Stimulated activated CD4-positive, alpha-beta T cell treated with anti-CD3 and anti-CD28 coated beads, TNF-alpha, amount 100 ng/mL, for 24 hours (primary cell): ENCODE results near the gene CFAP61.

Source experiments
- DNase-seq, 3 experiments: peaks; one replicate each; pipeline ENCODE4 v3.0.0-alpha.2; 2020; ENCODE audit warnings: low read depth in 3 of 3

The CFAP61 gene

GRCh38 chr20:20275636-20276035 lies 223.3 kb downstream of the CFAP61 start:
- no peak for DNase-seq

- no peak for DNase-seq
Observed at GRCh38 chr20:20276811-20277530, 224.6 kb downstream of the CFAP61 start.

GRCh38 chr20:20277894-20278335 lies 225.6 kb downstream of the CFAP61 start:
- DNase-seq: no peak

- DNase-seq: no peak
Observed at GRCh38 chr20:20286061-20286460, 233.7 kb downstream of the CFAP61 start.

GRCh38 chr20:20289331-20289730 lies 237.0 kb downstream of the CFAP61 start:
- DNase-seq: no peak

- DNase-seq: no peak
Observed at GRCh38 chr20:20292472-20292871, 240.1 kb downstream of the CFAP61 start.

GRCh38 chr20:20293141-20293540 lies 240.8 kb downstream of the CFAP61 start:
- no peak for DNase-seq

- DNase-seq: no peak
Observed at GRCh38 chr20:20293691-20294385, 241.5 kb downstream of the CFAP61 start.

GRCh38 chr20:20295621-20296498 lies 243.5 kb downstream of the CFAP61 start:
- no peak for DNase-seq

GRCh38 chr20:20297181-20297580 lies 244.8 kb downstream of the CFAP61 start:
- DNase-seq: no peak

- no peak for DNase-seq
Observed at GRCh38 chr20:20297752-20298151, 245.4 kb downstream of the CFAP61 start.

GRCh38 chr20:20299904-20300303 lies 247.6 kb downstream of the CFAP61 start:
- DNase-seq: no peak

- DNase-seq: no peak
Observed at GRCh38 chr20:20303320-20303719, 251.0 kb downstream of the CFAP61 start.

- no peak for DNase-seq
Observed at GRCh38 chr20:20303742-20304141, 251.4 kb downstream of the CFAP61 start.

GRCh38 chr20:20304942-20305341 lies 252.6 kb downstream of the CFAP61 start:
- DNase-seq: no peak

GRCh38 chr20:20312562-20312961 lies 260.2 kb downstream of the CFAP61 start:
- no peak for DNase-seq

- DNase-seq: no peak
Observed at GRCh38 chr20:20317195-20317594, 264.9 kb downstream of the CFAP61 start.

GRCh38 chr20:20317621-20318364 lies 265.5 kb downstream of the CFAP61 start:
- DNase-seq: no peak

- DNase-seq: no peak
Observed at GRCh38 chr20:20318365-20319161, 266.2 kb downstream of the CFAP61 start.

- no peak for DNase-seq
Observed at GRCh38 chr20:20321134-20321533, 268.8 kb downstream of the CFAP61 start.

GRCh38 chr20:20321917-20322316 lies 269.6 kb downstream of the CFAP61 start:
- DNase-seq: no peak
